Fibroblast of skin of abdomen (primary cell): ENCODE data around the gene RASAL3.

Experiments
- DNase-seq: peaks from one replicate; pipeline ENCODE4 v3.0.0-alpha.2; 2013

The RASAL3 gene

GRCh38 chr19:15432629-15433518, 31.5 kb downstream of the RASAL3 start:
- DNase-seq, result peak; percentile 90

GRCh38 chr19:15432018-15432494, 32.3 kb downstream of the RASAL3 start:
- no peak for DNase-seq

GRCh38 chr19:15431396-15432017, 32.8 kb downstream of the RASAL3 start:
- no peak for DNase-seq

GRCh38 chr19:15430526-15431120, 33.7 kb downstream of the RASAL3 start:
- no peak for DNase-seq

GRCh38 chr19:15429825-15430467, 34.4 kb downstream of the RASAL3 start:
- no peak for DNase-seq

GRCh38 chr19:15428956-15429824, 35.2 kb downstream of the RASAL3 start:
- no peak for DNase-seq

- DNase-seq, result no peak
Measured at GRCh38 chr19:15427991-15428471, 36.3 kb downstream of the RASAL3 start.

- no peak for DNase-seq
Measured at GRCh38 chr19:15427350-15427700, 37.0 kb downstream of the RASAL3 start.

GRCh38 chr19:15426485-15427349, 37.6 kb downstream of the RASAL3 start:
- DNase-seq, result no peak

GRCh38 chr19:15425321-15425950, 38.9 kb downstream of the RASAL3 start:
- DNase-seq, result no peak

GRCh38 chr19:15424692-15425272, 39.6 kb downstream of the RASAL3 start:
- no peak for DNase-seq

GRCh38 chr19:15424121-15424520, 40.2 kb downstream of the RASAL3 start:
- DNase-seq, result no peak

GRCh38 chr19:15423130-15423529, 41.2 kb downstream of the RASAL3 start:
- no peak for DNase-seq

GRCh38 chr19:15422296-15423075, 41.9 kb downstream of the RASAL3 start:
- DNase-seq, result no peak

GRCh38 chr19:15421721-15422260, 42.6 kb downstream of the RASAL3 start:
- no peak for DNase-seq

- no peak for DNase-seq
Measured at GRCh38 chr19:15421136-15421695, 43.1 kb downstream of the RASAL3 start.

GRCh38 chr19:15419413-15420025, 44.8 kb downstream of the RASAL3 start:
- DNase-seq, result peak; percentile 15
